GM12878 (cell line): ENCODE results near the gene SIDT2. TPM values are rescaled to one million over a fixed set of nuclear protein-coding genes. Genes with fewer than 3 reads are reported as not detected.
A peak's percentile ranks its signal among the peaks of the same experiment; 100 is the strongest.

Source experiments
- ATAC-seq: fragments of 200-7000 bp; cut with Tn5 transposase; 3 replicates; pipeline ENCODE4 v1.9.1; 2020; ENCODE audit warnings: mild to moderate bottlenecking, moderate library complexity
- BruUV-seq: library from RNA; stranded (reverse); fragments of 400-500 nt; replicated peaks from 2 replicates; lab custom pipeline; 2021; lab: Mats Ljungman, UMichigan
- CTCF ChIA-PET: fragments of 300-600 bp; sonication (Branson Sonifier 250); formaldehyde crosslinking; extraction: SDS; loops from one replicate; lab custom pipeline; 2021; ENCODE audit warnings: inconsistent platforms; lab: Yijun Ruan, JAX
- POLR2A ChIA-PET: fragments of 350-600 bp; formaldehyde crosslinking; extraction: SDS; loops from one replicate; lab custom pipeline; 2021; ENCODE audit warnings: inconsistent platforms; lab: Charles Lee
- RAD21 ChIA-PET: fragments of 300-600 bp; sonication (Branson Sonifier 250); formaldehyde crosslinking; loops from one replicate; lab custom pipeline; 2023; ENCODE audit warnings: antibody characterized with exemption; ENCODE audit not compliant: unreplicated experiment; lab: Charles Lee
- SMC1A ChIA-PET: fragments of 300-600 bp; sonication (Branson Sonifier 250); formaldehyde crosslinking; loops from one replicate; lab custom pipeline; 2023; ENCODE audit not compliant: unreplicated experiment, uncharacterized antibody; lab: Charles Lee
- DNase-seq: peaks from one replicate; pipeline ENCODE4 v3.0.0-alpha.2; 2011; ENCODE audit warnings: low read depth, low spot score
- FAIRE-seq: peaks from 3 replicates; lab custom pipeline; 2011; peaks lifted over from hg19 to GRCh38; lab: Jason Lieb, UNC
- H2AFZ ChIP-seq: 2 replicates; pipeline ENCODE4 v1.6.0; 2011; ENCODE audit warnings: low read depth, low read length, control low read depth; ENCODE audit not compliant: control insufficient read depth
- H3K27ac ChIP-seq: 2 replicates; pipeline ENCODE4 v1.5.1; 2011; ENCODE audit warnings: control low read depth; ENCODE audit not compliant: control insufficient read depth, insufficient read depth
- H3K27me3 ChIP-seq, 2 experiments: replicated peaks in 1 of 2; 2 replicates each; pipeline versions ENCODE4 v1.6.0 to v1.6.1; 2011; ENCODE audit warnings: low read length in 1 of 2; ENCODE audit not compliant: control insufficient read depth in 2 of 2, insufficient read depth in 2 of 2
- H3K36me3 ChIP-seq, 2 experiments: 2 replicates each; pipeline ENCODE4 v1.5.1; 2011; ENCODE audit warnings: low read length in 1 of 2; ENCODE audit not compliant: control insufficient read depth in 2 of 2, insufficient read depth in 2 of 2
- H3K4me1 ChIP-seq: 2 replicates; pipeline ENCODE4 v1.6.1; 2011; ENCODE audit warnings: mild to moderate bottlenecking, low read length, moderate library complexity, mixed read lengths; ENCODE audit not compliant: control insufficient read depth, insufficient read depth
- H3K4me2 ChIP-seq: 2 replicates; pipeline ENCODE4 v1.6.0; 2011; ENCODE audit warnings: control low read depth; ENCODE audit not compliant: control insufficient read depth, insufficient read depth
- H3K4me3 ChIP-seq: fragments of 200-600 bp; sonication (generic); 2 replicates; pipeline ENCODE4 v1.5.1; 2016
- H3K79me2 ChIP-seq: 2 replicates; pipeline ENCODE4 v1.6.0; 2011; ENCODE audit warnings: low read length; ENCODE audit not compliant: control insufficient read depth, insufficient read depth
- H3K9ac ChIP-seq: 2 replicates; pipeline ENCODE4 v1.8.0; 2011; ENCODE audit warnings: low read length, control low read depth, mixed read lengths; ENCODE audit not compliant: control insufficient read depth, insufficient read depth
- H3K9me3 ChIP-seq: replicated peaks from 3 replicates; pipeline ENCODE4 v1.5.1; 2011; ENCODE audit warnings: mild to moderate bottlenecking, low read length; ENCODE audit not compliant: control insufficient read depth, insufficient read depth
- H4K20me1 ChIP-seq: 2 replicates; pipeline ENCODE4 v1.6.0; 2011; ENCODE audit not compliant: control insufficient read depth, insufficient read depth
- CHD1 ChIP-seq: IDR thresholded peaks from 2 replicates; pipeline ENCODE4 v1.6.1; 2012; ENCODE audit warnings: low read depth, low read length, improper control_type of control experiment
- NFYA ChIP-seq: IDR thresholded peaks from 2 replicates; pipeline ENCODE4 v1.6.1; 2011; ENCODE audit warnings: low read depth, mild to moderate bottlenecking, low read length, improper control_type of control experiment, borderline replicate concordance
- PKNOX1 ChIP-seq: fragments of 450-650 bp; IDR thresholded peaks from 2 replicates; pipeline ENCODE4 v1.6.1; 2016; ENCODE audit warnings: mild to moderate bottlenecking
- POLR2AphosphoS5 ChIP-seq: IDR thresholded peaks from 2 replicates; pipeline ENCODE4 v1.6.1; 2011; ENCODE audit warnings: mild to moderate bottlenecking, low read length, inconsistent platforms
- WGBS: methylation state at CpG from one replicate; pipeline ENCODE4 v1.1.6; 2016; ENCODE audit warnings: low lambda C conversion rate; ENCODE audit not compliant: insufficient replicate concordance, insufficient coverage; ENCODE audit errors: missing lambda C conversion rate; 5-methylcytosine and 5-hydroxymethylcytosine counted together
- in situ Hi-C: fragments of 300-500 bp; cut with MboI; formaldehyde crosslinking; loops from 9 replicates; pipeline ENCODE4 v1.14.3; 2018; ENCODE audit warnings: mixed read lengths
- intact Hi-C: fragments of 100-400 bp; cut with micrococcal nuclease; formaldehyde crosslinking; loops from one replicate; pipeline ENCODE4 v1.14.2; 2022; ENCODE audit not compliant: unreplicated experiment
- polyA plus RNA-seq, 11 experiments: library from polyadenylated mRNA; depleted of rRNA in 4 of 11; unstranded in 6 of 11; stranded (reverse) in 5 of 11; fragments of >200 nt; fragmentation: Nextera tagmentation in 4 of 11; fragmentation: Illumina TruSeq in 1 of 11; extraction: Ambion mirVana in 4 of 11; extraction: Trizol in 1 of 11; gene quantifications; 1 replicate in 1 of 11; 2 replicates in 10 of 11; pipeline versions ENCODE4 v1.2.1 to v1.2.3, GENCODE V29; 2011 to 2016; ENCODE audit warnings: inconsistent platforms in 2 of 11, missing spikeins in 2 of 11, low read depth in 1 of 11
- total RNA-seq, 4 experiments: library from RNA; depleted of rRNA in 3 of 4; stranded (reverse); fragments of >200 nt in 3 of 4; fragmentation: Illumina TruSeq in 1 of 4; extraction: Trizol in 1 of 4; gene quantifications; 2 replicates each; pipeline versions ENCODE4 v1.2.1 to v1.2.3, GENCODE V29; 2013 to 2021

SIDT2 gene
- total and polyA plus RNA-seq, 10 of the 15 experiments (the other 5 are each of a cell fraction or from before 2014, with no cell fraction given) = 4.9 to 23.9 (median 10.3) TPM

GRCh38 chr11:117171404-117172061 is 7.0 kb upstream of the SIDT2 start (continued):
- no peak for TF ChIP-seq PKNOX1

- DNase-seq (no peak), ATAC-seq (no peak), FAIRE-seq (no peak)
- no peaks in the 10 kb centered on the region for H4K20me1 ChIP-seq
- no peak overlapping the region for H3K27ac ChIP-seq
- BruUV-seq = no TSS peak
- 90% methylated on average over 14 of the region's 14 CpGs for WGBS
- in situ Hi-C loops (no loop called here), intact Hi-C loops (no loop called here)
- no peak overlapping the region for H3K4me3 ChIP-seq
- no peak overlapping the region for H3K9ac ChIP-seq
- POLR2A ChIA-PET = interaction anchor here (0.6 to 1.7 kb wide), 6 partner anchors 8 to 200 kb away, joined by 3 to 5 read pairs (median 4); no protein-coding TSS in a partner anchor
- H3K36me3 ChIP-seq = peaks cover 2 to 7% of the 10 kb centered on the region in 2 experiments; a peak in 3 of 4 replicates
- TF ChIP-seq POLR2AphosphoS5 (0 out of 2 replicates have a peak, but pooled peaks have one; percentile 46), NFYA (no peak), CHD1 (no peak)
- CTCF ChIA-PET = interaction anchor here (0.6 to 5.1 kb wide), 7 partner anchors 8 to 78 kb away, joined by 4 to 44 read pairs (median 6); no protein-coding TSS in a partner anchor
- no peaks in the 10 kb centered on the region for H3K9me3 ChIP-seq
- no peaks in the 10 kb centered on the region for H3K79me2 ChIP-seq
- H2AFZ ChIP-seq = no peak overlapping the region
- H3K4me2 ChIP-seq = no peak overlapping the region
- SMC1A ChIA-PET = interaction anchor here (1.1 to 3.1 kb wide), 6 partner anchors 8 to 284 kb away, joined by 3 to 14 read pairs (median 5); no protein-coding TSS in a partner anchor
- no peaks in the 10 kb centered on the region for H3K27me3 ChIP-seq
- no peaks in the 10 kb centered on the region for H3K4me1 ChIP-seq
- RAD21 ChIA-PET = interaction anchor here (1.1 to 1.6 kb wide), 3 partner anchors 8 to 59 kb away, joined by 3 to 6 read pairs (median 4); partner anchors contain the start of gene PCSK7
These were observed 5.7 kb upstream of the SIDT2 start for GRCh38 chr11:117172724-117173421.
